Stimulated activated CD4-positive, alpha-beta T cell treated with anti-CD3 and anti-CD28 coated beads, Interleukin-4, amount 100 ng/mL, for 24 hours (primary cell): Measurements from ENCODE around the gene PCDH10.
"Not testable (repeated sequence)": the region's sequence is repeated elsewhere in the genome, so short reads cannot be mapped to it uniquely, and the experiment has no call there.

ENCODE experiments used
- DNase-seq: peaks from one replicate; pipeline ENCODE4 v3.0.0-alpha.2; 2020

PCDH10 gene

DNA sequence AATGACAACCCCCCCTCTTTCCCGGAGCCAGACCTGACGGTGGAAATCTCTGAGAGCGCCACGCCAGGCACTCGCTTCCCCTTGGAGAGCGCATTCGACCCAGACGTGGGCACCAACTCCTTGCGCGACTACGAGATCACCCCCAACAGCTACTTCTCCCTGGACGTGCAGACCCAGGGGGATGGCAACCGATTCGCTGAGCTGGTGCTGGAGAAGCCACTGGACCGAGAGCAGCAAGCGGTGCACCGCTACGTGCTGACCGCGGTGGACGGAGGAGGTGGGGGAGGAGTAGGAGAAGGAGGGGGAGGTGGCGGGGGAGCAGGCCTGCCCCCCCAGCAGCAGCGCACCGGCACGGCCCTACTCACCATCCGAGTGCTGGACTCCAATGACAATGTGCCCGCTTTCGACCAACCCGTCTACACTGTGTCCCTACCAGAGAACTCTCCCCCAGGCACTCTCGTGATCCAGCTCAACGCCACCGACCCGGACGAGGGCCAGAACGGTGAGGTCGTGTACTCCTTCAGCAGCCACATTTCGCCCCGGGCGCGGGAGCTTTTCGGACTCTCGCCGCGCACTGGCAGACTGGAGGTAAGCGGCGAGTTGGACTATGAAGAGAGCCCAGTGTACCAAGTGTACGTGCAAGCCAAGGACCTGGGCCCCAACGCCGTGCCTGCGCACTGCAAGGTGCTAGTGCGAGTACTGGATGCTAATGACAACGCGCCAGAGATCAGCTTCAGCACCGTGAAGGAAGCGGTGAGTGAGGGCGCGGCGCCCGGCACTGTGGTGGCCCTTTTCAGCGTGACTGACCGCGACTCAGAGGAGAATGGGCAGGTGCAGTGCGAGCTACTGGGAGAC lies 1.6 kb downstream of the PCDH10 start:
- DNase-seq: no peak

DNA sequence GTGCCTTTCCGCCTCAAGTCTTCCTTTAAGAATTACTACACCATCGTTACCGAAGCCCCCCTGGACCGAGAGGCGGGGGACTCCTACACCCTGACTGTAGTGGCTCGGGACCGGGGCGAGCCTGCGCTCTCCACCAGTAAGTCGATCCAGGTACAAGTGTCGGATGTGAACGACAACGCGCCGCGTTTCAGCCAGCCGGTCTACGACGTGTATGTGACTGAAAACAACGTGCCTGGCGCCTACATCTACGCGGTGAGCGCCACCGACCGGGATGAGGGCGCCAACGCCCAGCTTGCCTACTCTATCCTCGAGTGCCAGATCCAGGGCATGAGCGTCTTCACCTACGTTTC lies 2.2 kb downstream of the PCDH10 start:
- no peak for DNase-seq

DNA sequence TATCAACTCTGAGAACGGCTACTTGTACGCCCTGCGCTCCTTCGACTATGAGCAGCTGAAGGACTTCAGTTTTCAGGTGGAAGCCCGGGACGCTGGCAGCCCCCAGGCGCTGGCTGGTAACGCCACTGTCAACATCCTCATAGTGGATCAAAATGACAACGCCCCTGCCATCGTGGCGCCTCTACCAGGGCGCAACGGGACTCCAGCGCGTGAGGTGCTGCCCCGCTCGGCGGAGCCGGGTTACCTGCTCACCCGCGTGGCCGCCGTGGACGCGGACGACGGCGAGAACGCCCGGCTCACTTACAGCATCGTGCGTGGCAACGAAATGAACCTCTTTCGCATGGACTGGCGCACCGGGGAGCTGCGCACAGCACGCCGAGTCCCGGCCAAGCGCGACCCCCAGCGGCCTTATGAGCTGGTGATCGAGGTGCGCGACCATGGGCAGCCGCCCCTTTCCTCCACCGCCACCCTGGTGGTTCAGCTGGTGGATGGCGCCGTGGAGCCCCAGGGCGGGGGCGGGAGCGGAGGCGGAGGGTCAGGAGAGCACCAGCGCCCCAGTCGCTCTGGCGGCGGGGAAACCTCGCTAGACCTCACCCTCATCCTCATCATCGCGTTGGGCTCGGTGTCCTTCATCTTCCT lies 2.7 kb downstream of the PCDH10 start:
- no peak for DNase-seq

DNA sequence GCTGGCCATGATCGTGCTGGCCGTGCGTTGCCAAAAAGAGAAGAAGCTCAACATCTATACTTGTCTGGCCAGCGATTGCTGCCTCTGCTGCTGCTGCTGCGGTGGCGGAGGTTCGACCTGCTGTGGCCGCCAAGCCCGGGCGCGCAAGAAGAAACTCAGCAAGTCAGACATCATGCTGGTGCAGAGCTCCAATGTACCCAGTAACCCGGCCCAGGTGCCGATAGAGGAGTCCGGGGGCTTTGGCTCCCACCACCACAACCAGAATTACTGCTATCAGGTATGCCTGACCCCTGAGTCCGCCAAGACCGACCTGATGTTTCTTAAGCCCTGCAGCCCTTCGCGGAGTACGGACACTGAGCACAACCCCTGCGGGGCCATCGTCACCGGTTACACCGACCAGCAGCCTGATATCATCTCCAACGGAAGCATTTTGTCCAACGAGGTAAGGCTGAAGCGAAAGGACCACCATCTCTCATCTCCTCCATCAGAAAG lies 3.3 kb downstream of the PCDH10 start:
- DNase-seq: no peak

DNA sequence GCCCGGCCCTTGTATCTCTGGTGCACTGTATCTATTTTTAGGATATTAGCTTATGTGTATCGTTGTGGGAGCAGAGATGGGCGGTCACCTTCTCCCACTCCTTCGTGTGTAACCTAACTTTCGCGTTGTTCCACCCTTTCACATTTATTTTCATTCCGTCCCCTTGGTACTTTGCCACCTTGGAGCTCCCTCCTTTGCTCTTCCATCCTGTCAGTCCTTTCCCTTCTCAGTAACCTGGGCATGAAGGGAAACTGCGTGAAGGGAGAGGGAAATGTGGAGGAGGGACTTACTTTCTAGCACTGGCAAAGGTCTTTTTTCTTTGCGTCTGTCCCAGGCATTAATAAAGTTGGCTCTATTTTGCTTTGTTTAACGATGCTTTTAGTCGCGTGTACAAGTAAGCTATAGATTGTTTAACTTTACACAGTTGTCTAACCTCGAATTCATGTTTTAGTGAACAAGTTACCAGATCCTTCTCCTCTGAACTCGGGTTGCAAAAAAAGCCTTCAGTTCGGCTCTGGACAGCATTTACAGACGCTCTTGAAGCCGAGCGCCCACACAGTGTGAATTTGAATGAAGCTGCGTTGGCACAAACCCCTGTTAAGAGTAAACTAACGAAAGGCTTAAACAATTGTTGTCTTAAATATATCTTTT lies 3.9 kb downstream of the PCDH10 start:
- DNase-seq: no peak

DNA sequence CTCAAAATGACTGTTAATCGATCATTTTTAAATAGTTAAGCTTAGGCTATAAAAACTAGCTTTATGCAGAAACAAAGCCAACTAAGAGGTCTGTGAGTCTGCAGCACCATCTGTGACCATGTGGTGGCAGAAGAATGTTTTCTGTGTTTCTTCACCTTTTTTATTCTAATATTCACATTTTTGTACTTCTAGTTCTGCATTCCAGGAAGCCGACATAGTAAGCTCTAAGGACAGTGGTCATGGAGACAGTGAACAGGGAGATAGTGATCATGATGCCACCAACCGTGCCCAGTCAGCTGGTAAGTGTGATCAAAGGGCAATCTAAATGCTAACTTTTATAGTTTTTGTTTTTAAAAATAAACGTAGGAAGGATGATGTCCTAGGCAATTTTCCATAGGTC lies 5.6 kb downstream of the PCDH10 start:
- DNase-seq: no peak

DNA sequence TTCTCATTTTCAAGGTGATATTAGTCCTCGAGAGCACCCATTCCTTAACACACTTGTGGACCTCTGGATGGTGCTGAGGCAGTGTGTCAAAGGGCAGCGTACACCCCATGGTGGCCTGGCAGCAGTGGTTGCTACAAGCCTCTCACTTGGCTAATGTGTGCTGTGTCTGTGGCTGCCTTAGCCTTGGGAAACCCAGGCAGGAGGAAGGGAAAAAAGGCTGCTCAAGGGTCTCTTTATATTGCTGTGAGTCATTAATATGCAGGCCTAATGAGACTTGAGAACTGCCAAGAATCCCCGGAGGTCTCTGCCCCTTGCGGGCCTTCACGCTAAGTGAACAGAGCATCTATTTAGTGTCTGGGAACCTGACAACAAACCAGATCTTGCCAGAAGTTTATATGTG lies 7.0 kb downstream of the PCDH10 start:
- DNase-seq: no peak

DNA sequence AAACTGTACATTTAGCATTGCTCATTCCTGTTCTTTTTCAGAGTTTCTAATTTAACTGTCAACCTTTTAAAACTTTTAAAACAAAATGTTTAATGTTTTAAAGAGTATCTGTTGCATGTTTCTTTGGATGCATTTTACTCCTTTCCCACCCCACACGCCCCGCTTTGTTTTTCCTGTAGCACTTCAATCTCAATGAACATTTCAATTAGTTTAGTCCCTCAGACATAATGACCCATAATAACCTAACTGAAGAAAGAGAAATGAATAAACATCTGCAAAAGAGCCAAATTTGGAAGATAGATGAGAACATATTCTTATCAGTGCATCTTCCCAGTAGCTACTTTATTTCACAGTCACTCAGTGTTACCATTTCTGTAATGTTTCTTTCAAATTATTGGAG lies 7.5 kb downstream of the PCDH10 start:
- DNase-seq: no peak

DNA sequence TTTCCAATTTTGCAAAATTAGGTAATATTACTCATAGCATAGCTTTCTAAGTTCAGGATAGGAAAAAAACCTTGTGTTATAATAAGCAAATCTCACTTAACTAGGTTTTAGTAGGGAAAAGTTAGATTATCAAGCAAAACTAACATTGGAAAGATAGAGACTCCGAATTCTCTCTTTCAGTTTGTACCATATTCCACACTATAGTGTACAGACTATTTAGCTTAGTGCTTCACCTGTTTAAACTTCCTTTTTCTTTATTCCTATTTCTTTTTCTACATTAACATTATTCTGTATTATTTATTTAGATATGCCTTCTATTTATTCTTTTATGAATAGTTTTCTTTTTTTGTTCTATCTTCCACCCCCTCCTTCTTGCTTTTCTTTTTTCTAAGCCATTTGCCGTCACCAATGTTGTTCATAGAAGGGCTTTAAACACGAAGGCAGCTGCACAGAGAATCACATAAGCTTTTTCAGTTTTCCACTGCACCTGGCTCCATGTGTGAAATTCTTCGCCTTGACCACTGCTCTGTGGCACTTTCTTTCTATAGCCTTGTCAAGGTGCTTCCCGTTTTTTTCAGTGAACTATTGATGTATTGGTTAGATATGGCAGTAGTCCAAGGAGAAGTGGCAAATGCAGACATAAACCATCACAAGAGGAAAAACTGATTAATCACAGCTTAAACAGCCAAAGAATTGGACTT lies 8.5 kb downstream of the PCDH10 start:
- no peak for DNase-seq

DNA sequence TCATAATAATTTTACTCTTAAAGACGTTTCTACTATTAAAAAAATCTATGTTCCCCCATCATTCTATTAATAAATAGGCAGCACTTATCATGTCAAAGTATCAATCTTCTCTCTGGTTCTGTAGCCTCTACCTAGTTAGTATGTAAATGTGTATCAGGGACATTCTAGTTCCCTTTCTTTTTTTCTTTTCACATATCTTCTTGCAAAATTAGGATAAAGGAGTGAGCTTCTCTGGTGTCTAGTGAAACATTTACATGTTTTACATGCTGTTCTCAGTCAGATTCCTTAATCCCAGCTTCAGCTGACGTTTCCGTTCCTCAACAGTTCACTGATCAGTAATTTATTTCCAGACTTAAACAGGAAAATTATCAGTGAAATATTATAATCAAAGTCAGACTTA lies 11.8 kb downstream of the PCDH10 start:
- no peak for DNase-seq

DNA sequence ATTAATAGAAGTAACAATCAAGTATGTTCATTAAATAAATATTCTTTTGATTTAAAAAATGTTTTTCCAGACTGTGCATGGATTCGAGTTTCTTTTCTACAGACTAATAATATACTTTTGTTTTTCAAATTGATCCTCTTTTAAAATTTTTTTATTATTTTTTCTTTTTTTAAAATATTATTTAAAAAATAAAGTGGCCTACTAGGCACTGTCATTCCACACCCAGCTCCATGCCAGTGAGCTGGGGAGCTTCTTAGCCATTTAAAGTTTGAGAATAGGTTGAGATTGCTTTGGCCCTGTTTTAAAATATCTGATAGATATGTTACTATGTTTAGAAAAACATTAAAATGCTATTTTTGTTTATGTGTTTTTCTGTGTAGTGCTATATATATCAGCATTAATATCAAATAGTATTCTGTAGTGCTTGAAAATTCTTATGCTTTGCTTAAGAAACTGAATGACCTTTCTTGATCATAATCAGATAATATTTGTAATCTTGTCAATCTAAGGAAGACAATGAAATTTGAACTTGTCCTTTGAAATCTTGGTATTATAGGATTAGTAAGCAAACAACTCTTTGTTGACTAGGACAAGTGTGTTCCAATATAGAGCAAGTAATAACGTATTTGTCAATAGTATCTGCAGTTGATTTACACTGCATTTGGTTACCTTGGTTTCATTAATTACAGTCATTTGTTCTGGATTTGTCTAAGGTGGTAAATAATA lies 12.6 kb downstream of the PCDH10 start:
- DNase-seq: no peak

DNA sequence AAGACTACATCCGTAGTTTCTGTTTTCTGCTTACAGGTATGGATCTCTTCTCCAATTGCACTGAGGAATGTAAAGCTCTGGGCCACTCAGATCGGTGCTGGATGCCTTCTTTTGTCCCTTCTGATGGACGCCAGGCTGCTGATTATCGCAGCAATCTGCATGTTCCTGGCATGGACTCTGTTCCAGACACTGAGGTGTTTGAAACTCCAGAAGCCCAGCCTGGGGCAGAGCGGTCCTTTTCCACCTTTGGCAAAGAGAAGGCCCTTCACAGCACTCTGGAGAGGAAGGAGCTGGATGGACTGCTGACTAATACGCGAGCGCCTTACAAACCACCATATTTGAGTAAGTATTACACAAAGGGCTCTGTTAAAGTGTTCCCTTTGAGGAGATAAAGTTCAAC lies 13.8 kb downstream of the PCDH10 start:
- DNase-seq: no peak

DNA sequence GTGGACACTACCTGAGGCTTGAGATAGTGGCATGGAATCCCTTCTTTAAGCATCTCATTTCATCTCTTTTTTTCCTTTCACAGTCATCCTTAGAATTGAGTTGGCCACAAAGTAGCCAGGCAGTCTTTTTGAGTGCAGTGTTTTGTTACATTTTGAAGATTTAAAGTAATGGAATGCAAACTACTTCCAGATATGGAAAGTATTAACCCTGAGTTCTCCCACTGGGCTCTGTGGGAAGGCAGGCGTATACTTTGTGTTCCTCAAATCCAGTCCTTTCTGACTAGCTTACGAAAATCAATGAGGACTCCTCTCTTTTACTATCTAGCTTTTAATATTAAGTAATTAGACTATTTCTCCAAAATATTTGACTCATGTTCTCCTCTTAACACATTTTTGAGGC lies 29.9 kb downstream of the PCDH10 start:
- no peak for DNase-seq

DNA sequence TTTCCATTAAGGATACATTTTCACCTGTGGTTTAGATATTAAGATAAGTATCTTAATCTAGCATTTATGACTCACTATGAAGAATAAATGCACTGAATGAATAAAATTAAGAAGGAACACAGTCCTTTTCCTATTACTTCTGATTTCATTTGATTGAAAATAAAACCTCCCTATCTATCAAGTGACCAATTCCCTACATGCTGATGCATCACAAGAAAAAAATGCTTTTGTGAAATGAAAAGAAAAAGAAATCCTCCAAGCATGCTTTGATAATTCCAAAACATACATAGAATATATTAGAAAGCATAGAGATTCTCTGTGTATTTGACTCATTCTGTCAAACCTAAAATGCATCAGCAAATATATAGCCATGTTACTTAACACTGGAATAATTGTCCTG lies 37.1 kb downstream of the PCDH10 start:
- no peak for DNase-seq

DNA sequence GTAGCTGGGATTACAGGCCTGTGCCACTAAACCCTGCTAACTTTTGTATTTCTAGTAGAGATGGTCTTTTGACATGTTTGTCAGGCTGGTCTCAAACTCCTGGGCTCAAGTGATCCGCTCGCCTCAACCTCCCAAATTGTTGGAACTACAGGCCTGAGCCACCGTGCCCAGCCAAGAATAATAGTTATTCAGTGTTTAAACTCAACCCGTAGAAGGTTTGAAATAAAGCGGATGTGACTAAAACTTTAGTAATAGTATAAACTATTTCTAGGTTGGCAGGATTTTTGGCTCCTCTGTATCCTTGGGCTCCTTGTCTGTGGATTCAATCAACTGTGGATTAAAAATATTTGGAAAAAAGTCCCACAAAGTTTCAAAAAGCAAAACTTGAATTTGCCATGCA lies 37.8 kb downstream of the PCDH10 start:
- DNase-seq: no peak

DNA sequence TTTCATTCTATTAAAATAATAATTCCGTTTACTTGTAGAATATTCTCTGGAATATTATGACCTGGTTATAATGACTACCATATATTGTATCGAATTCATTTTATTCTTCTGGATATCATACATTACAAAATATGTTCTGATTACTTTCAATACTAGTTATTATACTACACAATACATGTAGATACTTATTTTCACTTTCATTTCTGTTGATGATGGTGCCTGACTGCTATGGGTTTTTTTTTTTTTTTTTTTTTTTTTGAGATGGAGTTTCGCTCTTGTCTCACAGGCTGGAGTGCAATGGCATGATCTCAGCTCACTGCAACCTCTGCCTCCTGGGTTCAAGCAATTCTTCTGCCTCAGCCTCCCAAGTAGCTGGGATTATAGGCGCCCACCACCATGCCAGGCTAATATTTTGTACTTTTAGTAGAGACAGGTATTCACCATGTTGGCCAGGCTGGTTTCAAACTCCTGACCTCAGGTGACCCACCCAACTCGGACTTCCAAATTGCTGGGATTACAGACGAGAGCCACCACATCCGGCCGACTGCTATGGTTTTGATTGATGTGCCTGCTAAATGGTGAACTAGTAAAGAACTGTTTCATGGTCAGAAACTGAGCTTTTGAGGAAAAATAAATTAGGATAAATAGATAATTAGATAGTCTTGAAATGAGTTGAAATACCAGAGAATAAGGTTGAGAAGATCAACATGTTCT lies 39.5 kb downstream of the PCDH10 start:
- DNase-seq: no peak

DNA sequence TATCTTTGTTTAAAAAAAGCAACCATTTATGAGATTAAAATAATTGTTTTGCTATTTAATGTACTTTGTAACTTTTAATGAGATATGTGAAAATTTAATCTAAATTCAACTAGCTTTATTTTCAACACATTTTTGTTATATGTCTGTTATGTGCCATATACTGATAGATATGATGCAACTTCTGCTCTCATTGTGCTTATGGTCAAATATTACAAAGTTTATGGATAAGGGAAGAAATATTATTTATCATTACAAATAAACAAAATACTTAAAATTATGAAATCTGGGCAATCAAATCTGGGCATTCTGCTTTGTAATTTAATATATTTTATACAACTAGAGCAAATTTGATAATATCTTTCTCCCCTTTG lies 40.0 kb downstream of the PCDH10 start:
- no peak for DNase-seq

DNA sequence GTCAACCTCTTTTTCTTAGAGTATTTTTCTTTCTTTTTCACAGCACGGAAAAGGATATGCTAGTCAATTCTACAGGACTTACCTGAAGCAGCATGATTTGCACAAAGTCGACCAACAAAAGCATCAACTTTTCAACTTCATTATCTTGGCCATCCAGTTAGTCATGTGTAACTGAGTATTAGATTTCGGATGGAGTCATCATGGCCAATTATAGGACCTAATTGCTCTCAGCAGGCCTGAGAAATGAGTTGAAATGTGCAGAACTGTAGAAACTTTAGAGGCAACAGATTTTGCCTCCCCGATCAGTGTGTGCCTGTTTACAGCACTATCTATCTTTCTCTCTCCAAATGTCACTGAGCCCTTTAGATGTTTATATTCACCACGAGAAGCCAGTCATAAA lies 41.0 kb downstream of the PCDH10 start:
- no peak for DNase-seq

DNA sequence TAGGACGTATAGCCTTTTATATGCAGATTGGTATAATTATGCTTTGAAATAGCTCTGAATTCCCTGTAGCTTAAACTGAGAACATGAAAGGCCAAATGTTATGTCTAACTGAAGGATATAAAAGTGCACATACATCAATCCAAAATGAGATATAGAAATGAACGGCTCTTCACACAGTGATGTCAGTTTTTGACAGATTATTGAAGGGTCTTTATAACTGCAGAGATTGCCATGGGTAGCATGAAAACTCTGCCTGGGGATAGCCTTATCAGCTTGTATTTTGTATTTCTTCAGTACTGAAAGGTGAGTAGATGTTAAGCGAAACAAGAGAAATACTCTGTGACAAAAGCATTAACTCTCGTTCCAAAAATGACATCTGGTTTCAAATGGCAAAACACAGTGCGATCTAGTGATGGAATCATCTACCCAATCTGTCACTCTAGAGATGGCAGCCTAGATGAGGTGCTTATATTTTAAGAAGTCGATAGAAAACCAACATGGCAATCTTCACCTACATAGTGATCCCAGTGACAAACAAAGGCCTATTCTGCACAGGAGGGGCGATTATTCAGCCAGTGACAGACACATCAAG lies 59.7 kb downstream of the PCDH10 start:
- DNase-seq: no peak

DNA sequence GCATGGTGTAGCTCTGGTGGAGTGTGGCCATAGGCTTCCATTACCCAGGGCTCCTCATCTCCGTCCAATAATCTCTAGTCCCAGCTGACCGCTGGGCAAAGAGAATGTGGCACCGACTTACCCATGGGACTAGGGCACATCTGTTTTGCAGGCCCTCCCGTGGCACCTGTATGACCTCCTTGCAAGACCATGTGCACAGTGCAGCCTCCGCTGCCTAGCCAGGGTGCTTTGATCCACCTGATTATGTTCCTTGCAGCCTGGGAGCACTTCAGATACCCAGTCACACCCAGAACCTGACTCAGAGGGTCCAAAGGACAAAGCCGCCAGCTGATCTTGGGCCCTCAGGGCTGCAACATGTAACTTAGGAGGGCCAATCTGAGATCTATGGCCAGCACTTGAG lies 84.8 kb downstream of the PCDH10 start:
- DNase-seq: no peak

DNA sequence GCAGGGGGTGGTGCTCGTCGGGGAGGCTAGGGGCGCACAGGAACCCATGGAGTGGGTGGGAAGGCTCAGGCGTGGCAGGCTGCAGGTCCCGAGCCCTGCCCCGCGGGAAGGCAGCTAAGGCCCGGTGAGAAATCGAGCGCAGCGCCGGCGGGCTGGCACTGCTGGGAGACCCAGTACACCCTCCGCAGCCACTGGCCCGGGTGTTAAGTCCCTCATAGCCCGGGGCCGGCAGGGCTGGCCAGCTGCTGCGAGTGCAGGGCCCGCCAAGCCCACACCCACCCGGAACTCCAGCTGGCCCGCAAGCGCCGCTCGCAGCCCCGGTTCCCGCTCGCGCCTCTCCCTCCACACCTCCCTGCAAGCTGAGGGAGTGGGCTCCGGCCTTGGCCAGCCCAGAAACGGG lies 91.4 kb downstream of the PCDH10 start:
- not testable (repeated sequence) for DNase-seq
